Spleen (tissue), 13 donors: ENCODE data around the gene RAB3B. TPM values are rescaled to one million over a fixed set of nuclear protein-coding genes. Genes with fewer than 3 reads are reported as not detected.

Experiments used
- DNase-seq: peaks from one replicate; pipeline ENCODE4 v3.0.0-alpha.2; 2020
- H3K27ac ChIP-seq, 8 donors: fragments of 200-600 bp; sonication (generic) in 7 of 8; 1 replicate in 4 of 8; 2 replicates in 4 of 8; pipeline versions ENCODE4 v1.5.0 to v1.8.0; 2016 to 2021; ENCODE audit warnings: inconsistent platforms in 4 of 8, mild to moderate bottlenecking in 4 of 8, moderate library complexity in 1 of 8
- H3K27me3 ChIP-seq, 7 donors: fragments of 200-600 bp; sonication (generic) in 6 of 7; replicated peaks in 1 of 7; 1 replicate in 4 of 7; 2 replicates in 3 of 7; pipeline versions ENCODE4 v1.5.0 to v1.8.0; 2016 to 2021; ENCODE audit warnings: inconsistent platforms in 3 of 7, mild to moderate bottlenecking in 1 of 7
- H3K36me3 ChIP-seq, 6 donors: fragments of 200-600 bp; sonication (generic) in 5 of 6; 1 replicate in 4 of 6; 2 replicates in 2 of 6; pipeline versions ENCODE4 v1.5.0 to v1.8.0; 2016 to 2021; ENCODE audit warnings: inconsistent platforms in 2 of 6
- H3K4me1 ChIP-seq, 6 donors: fragments of 200-600 bp; sonication (generic) in 5 of 6; 1 replicate in 3 of 6; 2 replicates in 3 of 6; pipeline versions ENCODE4 v1.5.0 to v1.8.0; 2016 to 2021; ENCODE audit warnings: inconsistent platforms in 3 of 6
- H3K4me3 ChIP-seq, 8 donors: fragments of 200-600 bp; sonication (generic) in 7 of 8; 1 replicate in 4 of 8; 2 replicates in 4 of 8; pipeline versions ENCODE4 v1.5.0 to v1.8.0; 2016 to 2021; ENCODE audit warnings: inconsistent platforms in 4 of 8, mild to moderate bottlenecking in 4 of 8, moderate library complexity in 2 of 8
- H3K9me3 ChIP-seq, 8 donors: fragments of 200-600 bp; sonication (generic) in 7 of 8; 1 replicate in 4 of 8; 2 replicates in 4 of 8; pipeline versions ENCODE4 v1.5.0 to v1.8.0; 2016 to 2021; ENCODE audit warnings: inconsistent platforms in 4 of 8
- POLR2A ChIP-seq, 3 donors: fragments of 450-650 bp; IDR thresholded peaks; one replicate each; pipeline ENCODE4 v1.5.1; 2017; ENCODE audit warnings: antibody characterized with exemption in 3 of 3, mild to moderate bottlenecking in 1 of 3
- POLR2AphosphoS5 ChIP-seq, 3 donors: sonication (generic); formaldehyde crosslinking; IDR thresholded peaks; one replicate each; pipeline ENCODE4 v1.5.1; 2017; ENCODE audit warnings: antibody characterized with exemption in 3 of 3
- WGBS, 5 donors: extraction: QIAGEN DNeasy Blood & Tissue Kit in 3 of 5; methylation state at CpG; one replicate each; pipeline versions ENCODE4 v1.1.5 to v1.1.7; 2013 to 2018; 5-methylcytosine and 5-hydroxymethylcytosine counted together
- intact Hi-C: fragments of 100-400 bp; cut with DNase I; formaldehyde crosslinking; loops from one replicate; pipeline ENCODE4 v1.15.0; 2023; ENCODE audit warnings: low total_unique reads
- long read RNA-seq, 2 donors: transcript quantifications; one replicate each; lab custom pipeline, GENCODE V29; 2026
- polyA plus RNA-seq, 3 donors: library from polyadenylated mRNA; stranded (reverse); fragments of 200-250 nt; gene quantifications; one replicate each; pipeline ENCODE4 v1.2.1, GENCODE V29; 2013
- total RNA-seq, 7 donors: library from RNA; depleted of rRNA in 3 of 7; stranded (reverse); fragments of >200 nt in 3 of 7; fragmentation: NEBNext Ultra II Directional in 4 of 7; extraction: Animal tissue kit (Norgen Biotek cat#: 25700) in 4 of 7; gene quantifications; one replicate each; pipeline versions ENCODE4 v1.1.0 to v1.2.1, GENCODE V29; 2016 to 2021
- TF ChIP-seq, protein P1 (sequence below), 11 experiments: fragments of 200-600 bp in 7 of 11; fragments of 450-650 bp in 4 of 11; sonication (generic) in 4 of 11; IDR thresholded peaks in 8 of 11; conservative IDR thresholded peaks in 3 of 11; 1 replicate in 7 of 11; 2 replicates in 4 of 11; pipeline versions ENCODE4 v1.4.0 to v1.8.0; 2016 to 2021; ENCODE audit warnings: antibody characterized with exemption in 11 of 11, inconsistent platforms in 4 of 11, mild to moderate bottlenecking in 1 of 11
- donor health status: healthy with polysubstance abuse.
- donor health status: DM: no; HTN: no; CAD: no; lungs with moderate emphysema.
- donor health status: DM: no; HTN: no; CAD: no.
- donor health status: Bipolar disorder and iron deficiency.
- donor health status: healthy.
- donor health status: DM: no; HTN: no; CAD: no.
- donor health status: DM: yes; HTN: yes; CAD: no.

RAB3B gene, protein sequence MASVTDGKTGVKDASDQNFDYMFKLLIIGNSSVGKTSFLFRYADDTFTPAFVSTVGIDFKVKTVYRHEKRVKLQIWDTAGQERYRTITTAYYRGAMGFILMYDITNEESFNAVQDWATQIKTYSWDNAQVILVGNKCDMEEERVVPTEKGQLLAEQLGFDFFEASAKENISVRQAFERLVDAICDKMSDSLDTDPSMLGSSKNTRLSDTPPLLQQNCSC
- total RNA-seq = under 1 TPM; 0.11 to 0.32 (median 0.13) TPM
- under 1 TPM in 1 of 3 donors, not detected in 2; 0.02 TPM for polyA plus RNA-seq
- long read RNA-seq, donor 1 = 0 reads
- long read RNA-seq, donor 2, full-length matches to known transcripts = 1 of 1 reads
- long read RNA-seq, donor 2, partial matches to known transcripts = 0 of 1 reads
- long read RNA-seq, donor 2, other reads (novel, unspliced or antisense) = 0 of 1 reads

DNA sequence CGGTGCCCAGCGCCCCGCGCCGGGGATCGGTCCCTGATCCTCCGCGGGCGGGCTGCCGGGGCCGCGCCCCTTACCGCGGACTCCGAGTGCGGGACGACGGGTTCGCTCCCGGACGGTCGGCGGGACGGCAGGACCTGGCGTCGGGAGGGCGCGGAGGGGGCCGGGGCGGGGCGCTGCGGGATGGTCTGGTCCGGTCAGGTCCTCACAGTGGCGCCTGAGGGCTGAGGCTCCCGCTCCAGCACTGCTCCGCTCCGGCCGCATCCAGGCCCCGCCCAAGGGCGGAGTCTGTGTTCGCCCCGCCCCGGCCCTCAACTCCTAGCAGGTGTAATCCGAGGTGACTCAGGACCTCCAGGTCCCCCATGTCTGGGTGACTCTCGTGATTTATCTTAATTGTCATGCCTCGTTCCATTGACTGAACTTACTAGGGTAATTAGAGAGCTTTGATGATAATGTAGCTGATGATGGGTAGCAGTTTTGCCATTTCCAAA lies at the start of gene RAB3B:
Gene RAB3B (minus strand): TSS at position 223 of the 488 bp plus-strand sequence. CDS start 13,583 bp downstream, outside the sequence.
- H3K27me3 ChIP-seq = peaks cover 3 to 63% (median 41%) of the 10 kb centered on the region in 7 donors
- H3K9me3 ChIP-seq = no peaks in the 10 kb centered on the region
- DNase-seq = peak; percentile 85
- H3K4me1 ChIP-seq = peaks cover 0 to 13% (median 8%) of the 10 kb centered on the region in 6 donors
- no peak within 1 kb of the TSS for H3K27ac ChIP-seq
- 0 to 1% (median 1%) methylated on average over 3 to 46 of the region's 46 CpGs for WGBS, 5 donors
- H3K36me3 ChIP-seq = no peaks in the 10 kb centered on the region
- no peak for TF ChIP-seq POLR2A (IDR thresholded peaks at IDR 0.05)
- no peak for TF ChIP-seq POLR2AphosphoS5 (IDR thresholded peaks at IDR 0.05)
- TF ChIP-seq, protein P1, sequence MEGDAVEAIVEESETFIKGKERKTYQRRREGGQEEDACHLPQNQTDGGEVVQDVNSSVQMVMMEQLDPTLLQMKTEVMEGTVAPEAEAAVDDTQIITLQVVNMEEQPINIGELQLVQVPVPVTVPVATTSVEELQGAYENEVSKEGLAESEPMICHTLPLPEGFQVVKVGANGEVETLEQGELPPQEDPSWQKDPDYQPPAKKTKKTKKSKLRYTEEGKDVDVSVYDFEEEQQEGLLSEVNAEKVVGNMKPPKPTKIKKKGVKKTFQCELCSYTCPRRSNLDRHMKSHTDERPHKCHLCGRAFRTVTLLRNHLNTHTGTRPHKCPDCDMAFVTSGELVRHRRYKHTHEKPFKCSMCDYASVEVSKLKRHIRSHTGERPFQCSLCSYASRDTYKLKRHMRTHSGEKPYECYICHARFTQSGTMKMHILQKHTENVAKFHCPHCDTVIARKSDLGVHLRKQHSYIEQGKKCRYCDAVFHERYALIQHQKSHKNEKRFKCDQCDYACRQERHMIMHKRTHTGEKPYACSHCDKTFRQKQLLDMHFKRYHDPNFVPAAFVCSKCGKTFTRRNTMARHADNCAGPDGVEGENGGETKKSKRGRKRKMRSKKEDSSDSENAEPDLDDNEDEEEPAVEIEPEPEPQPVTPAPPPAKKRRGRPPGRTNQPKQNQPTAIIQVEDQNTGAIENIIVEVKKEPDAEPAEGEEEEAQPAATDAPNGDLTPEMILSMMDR (IDR thresholded peaks at IDR 0.05 in 8 of 11, conservative IDR thresholded peaks at IDR 0.05 in 3 of 11) = no peak
- peak within 1 kb of the TSS; percentile 23 to 73 (median 45) for H3K4me3 ChIP-seq
- intact Hi-C loops = no loop called here

DNA sequence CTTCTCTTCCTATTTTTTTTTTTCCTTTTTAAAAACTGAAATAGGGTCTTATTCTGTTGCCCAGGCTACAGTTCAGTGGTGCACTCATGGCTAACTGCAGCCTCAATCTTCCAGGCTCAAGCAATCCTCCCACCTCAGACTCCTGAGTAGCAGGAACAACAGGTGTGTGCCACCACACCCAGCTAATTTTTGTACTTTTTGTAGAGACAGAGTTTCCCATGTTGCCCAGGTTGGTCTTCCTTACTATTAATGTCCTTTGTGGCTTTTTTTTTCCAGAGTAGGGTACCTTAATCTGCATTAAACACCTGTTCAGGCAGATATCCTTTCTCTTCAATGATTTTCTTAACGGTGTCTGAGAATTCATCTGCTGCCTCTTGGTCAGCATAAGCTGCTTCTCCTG lies 47.4 kb upstream of the RAB3B start:
- Histone ChIP-seq H3K4me1 (peaks cover 0 to 11% (median 5%) of the 10 kb centered on the region in 6 donors), H3K27me3 (no peaks in the 10 kb centered on the region), H3K36me3 (peaks cover 0 to 66% (median 40%) of the 10 kb centered on the region in 6 donors), H3K4me3 (no peak overlapping the region), H3K27ac (no peak overlapping the region), H3K9me3 (no peaks in the 10 kb centered on the region)
- 93 to 100% (median 96%) methylated on average over 1 of the region's 1 CpG for WGBS, 5 donors
- TF ChIP-seq POLR2AphosphoS5 (IDR thresholded peaks at IDR 0.05) (no peak), POLR2A (IDR thresholded peaks at IDR 0.05) (no peak)
- TF ChIP-seq, protein P1 (IDR thresholded peaks at IDR 0.05 in 8 of 11, conservative IDR thresholded peaks at IDR 0.05 in 3 of 11) = no peak
- intact Hi-C loops = no loop called here
- no peak for DNase-seq

DNA sequence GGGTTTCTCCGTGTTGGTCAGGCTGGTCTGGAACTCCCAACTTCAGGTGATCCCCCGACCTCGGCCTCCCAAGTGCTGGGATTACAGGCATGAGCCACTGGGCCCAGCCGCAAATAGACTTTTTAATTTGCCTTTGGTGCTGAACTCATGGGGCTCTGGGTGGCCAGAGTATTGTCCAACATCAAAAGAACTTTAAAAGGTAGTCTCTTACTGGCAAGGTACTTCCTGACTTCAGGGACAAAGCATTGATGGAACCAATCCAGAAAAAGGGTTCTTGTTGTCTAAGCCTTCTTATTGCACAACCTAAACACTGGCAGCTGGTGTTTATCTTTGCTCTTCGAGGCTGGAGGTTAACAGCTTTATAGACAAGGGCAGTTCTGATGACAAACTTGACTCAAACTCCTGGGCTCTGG lies 46.9 kb upstream of the RAB3B start:
- TF ChIP-seq POLR2AphosphoS5 (IDR thresholded peaks at IDR 0.05) (no peak), POLR2A (IDR thresholded peaks at IDR 0.05) (no peak)
- TF ChIP-seq, protein P1 (IDR thresholded peaks at IDR 0.05 in 8 of 11, conservative IDR thresholded peaks at IDR 0.05 in 3 of 11) = no peak
- peaks cover 0 to 66% (median 40%) of the 10 kb centered on the region in 6 donors for H3K36me3 ChIP-seq
- H3K27ac ChIP-seq = no peak overlapping the region
- H3K4me1 ChIP-seq = peaks cover 2 to 16% (median 10%) of the 10 kb centered on the region in 6 donors
- DNase-seq = no peak
- WGBS, 5 donors = 78 to 89% (median 83%) methylated on average over 5 of the region's 5 CpGs
- H3K27me3 ChIP-seq = no peaks in the 10 kb centered on the region
- H3K4me3 ChIP-seq = no peak overlapping the region
- intact Hi-C loops = no loop called here
- H3K9me3 ChIP-seq = no peaks in the 10 kb centered on the region

DNA sequence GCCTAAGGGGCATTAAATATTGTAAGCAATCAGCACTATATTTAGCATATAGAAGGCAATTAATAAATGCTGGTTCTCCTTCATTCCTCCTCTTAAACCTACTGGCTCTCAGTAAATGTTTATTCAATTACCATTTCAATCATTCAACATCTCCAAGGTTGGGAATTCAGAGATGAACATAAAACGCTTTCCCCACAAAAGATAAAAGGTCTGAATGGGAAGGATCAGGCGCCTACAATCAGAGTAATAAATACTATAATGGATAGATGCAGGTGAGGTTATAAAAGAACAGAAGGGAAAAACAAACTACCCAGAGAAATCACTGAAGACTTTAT lies 43.5 kb upstream of the RAB3B start:
- Histone ChIP-seq H3K4me3 (peak overlapping the region in 6 of 8 donors; percentile 75 to 89 (median 80)), H3K4me1 (peaks cover 20 to 50% (median 35%) of the 10 kb centered on the region in 6 donors), H3K27ac (peak overlapping the region; percentile 73 to 97 (median 89)), H3K9me3 (no peaks in the 10 kb centered on the region), H3K36me3 (peaks cover 0 to 41% (median 17%) of the 10 kb centered on the region in 6 donors), H3K27me3 (no peaks in the 10 kb centered on the region)
- intact Hi-C loops = no loop called here
- TF ChIP-seq, protein P1 (IDR thresholded peaks at IDR 0.05 in 8 of 11, conservative IDR thresholded peaks at IDR 0.05 in 3 of 11) = no peak
- TF ChIP-seq POLR2A (IDR thresholded peaks at IDR 0.05) = no peak
- TF ChIP-seq POLR2AphosphoS5 (IDR thresholded peaks at IDR 0.05) = no peak
- DNase-seq = no peak
- 94 to 100% (median 96%) methylated on average over 2 of the region's 2 CpGs for WGBS, 5 donors
